GM12878 (cell line): Measurements from ENCODE around the gene NPRL2. TPM values are rescaled to one million over a fixed set of nuclear protein-coding genes. Genes with fewer than 3 reads are reported as not detected.

Source experiments
- ATAC-seq: fragments of 200-7000 bp; cut with Tn5 transposase; 3 replicates; pipeline ENCODE4 v1.9.1; 2020; ENCODE audit warnings: mild to moderate bottlenecking, moderate library complexity
- BruUV-seq: library from RNA; stranded (reverse); fragments of 400-500 nt; replicated peaks from 2 replicates; lab custom pipeline; 2021; lab: Mats Ljungman, UMichigan
- CTCF ChIA-PET: fragments of 300-600 bp; sonication (Branson Sonifier 250); formaldehyde crosslinking; extraction: SDS; loops from one replicate; lab custom pipeline; 2021; ENCODE audit warnings: inconsistent platforms; lab: Yijun Ruan, JAX
- POLR2A ChIA-PET: fragments of 350-600 bp; formaldehyde crosslinking; extraction: SDS; loops from one replicate; lab custom pipeline; 2021; ENCODE audit warnings: inconsistent platforms; lab: Charles Lee
- RAD21 ChIA-PET: fragments of 300-600 bp; sonication (Branson Sonifier 250); formaldehyde crosslinking; loops from one replicate; lab custom pipeline; 2023; ENCODE audit warnings: antibody characterized with exemption; ENCODE audit not compliant: unreplicated experiment; lab: Charles Lee
- SMC1A ChIA-PET: fragments of 300-600 bp; sonication (Branson Sonifier 250); formaldehyde crosslinking; loops from one replicate; lab custom pipeline; 2023; ENCODE audit not compliant: unreplicated experiment, uncharacterized antibody; lab: Charles Lee
- DNase-seq: peaks from one replicate; pipeline ENCODE4 v3.0.0-alpha.2; 2011; ENCODE audit warnings: low read depth, low spot score
- FAIRE-seq: peaks from 3 replicates; lab custom pipeline; 2011; peaks lifted over from hg19 to GRCh38; lab: Jason Lieb, UNC
- H2AFZ ChIP-seq: 2 replicates; pipeline ENCODE4 v1.6.0; 2011; ENCODE audit warnings: low read depth, low read length, control low read depth; ENCODE audit not compliant: control insufficient read depth
- H3K27ac ChIP-seq: 2 replicates; pipeline ENCODE4 v1.5.1; 2011; ENCODE audit warnings: control low read depth; ENCODE audit not compliant: control insufficient read depth, insufficient read depth
- H3K27me3 ChIP-seq, 2 experiments: replicated peaks in 1 of 2; 2 replicates each; pipeline versions ENCODE4 v1.6.0 to v1.6.1; 2011; ENCODE audit warnings: low read length in 1 of 2; ENCODE audit not compliant: control insufficient read depth in 2 of 2, insufficient read depth in 2 of 2
- H3K36me3 ChIP-seq, 2 experiments: 2 replicates each; pipeline ENCODE4 v1.5.1; 2011; ENCODE audit warnings: low read length in 1 of 2; ENCODE audit not compliant: control insufficient read depth in 2 of 2, insufficient read depth in 2 of 2
- H3K4me1 ChIP-seq: 2 replicates; pipeline ENCODE4 v1.6.1; 2011; ENCODE audit warnings: mild to moderate bottlenecking, low read length, moderate library complexity, mixed read lengths; ENCODE audit not compliant: control insufficient read depth, insufficient read depth
- H3K4me2 ChIP-seq: 2 replicates; pipeline ENCODE4 v1.6.0; 2011; ENCODE audit warnings: control low read depth; ENCODE audit not compliant: control insufficient read depth, insufficient read depth
- H3K4me3 ChIP-seq: fragments of 200-600 bp; sonication (generic); 2 replicates; pipeline ENCODE4 v1.5.1; 2016
- H3K79me2 ChIP-seq: 2 replicates; pipeline ENCODE4 v1.6.0; 2011; ENCODE audit warnings: low read length; ENCODE audit not compliant: control insufficient read depth, insufficient read depth
- H3K9ac ChIP-seq: 2 replicates; pipeline ENCODE4 v1.8.0; 2011; ENCODE audit warnings: low read length, control low read depth, mixed read lengths; ENCODE audit not compliant: control insufficient read depth, insufficient read depth
- H3K9me3 ChIP-seq: replicated peaks from 3 replicates; pipeline ENCODE4 v1.5.1; 2011; ENCODE audit warnings: mild to moderate bottlenecking, low read length; ENCODE audit not compliant: control insufficient read depth, insufficient read depth
- H4K20me1 ChIP-seq: 2 replicates; pipeline ENCODE4 v1.6.0; 2011; ENCODE audit not compliant: control insufficient read depth, insufficient read depth
- ATF7 ChIP-seq: fragments of 450-650 bp; IDR thresholded peaks from 2 replicates; pipeline ENCODE4 v1.6.1; 2016; ENCODE audit warnings: low read depth, mild to moderate bottlenecking
- GABPA ChIP-seq: IDR thresholded peaks from 2 replicates; pipeline ENCODE4 v1.6.1; 2014; ENCODE audit warnings: antibody characterized with exemption, low read depth, mild to moderate bottlenecking, inconsistent platforms
- LARP7 ChIP-seq: fragments of 450-650 bp; IDR thresholded peaks from 2 replicates; pipeline ENCODE4 v1.6.1; 2017; ENCODE audit warnings: mild to moderate bottlenecking
- PKNOX1 ChIP-seq: fragments of 450-650 bp; IDR thresholded peaks from 2 replicates; pipeline ENCODE4 v1.6.1; 2016; ENCODE audit warnings: mild to moderate bottlenecking
- RB1 ChIP-seq: fragments of 450-650 bp; formaldehyde crosslinking; IDR thresholded peaks from 2 replicates; pipeline ENCODE4 v1.6.1; 2017; ENCODE audit warnings: mild to moderate bottlenecking, borderline replicate concordance
- SIN3A ChIP-seq: IDR thresholded peaks from 2 replicates; pipeline ENCODE4 v1.6.1; 2012; ENCODE audit warnings: low read depth, low read length, improper control_type of control experiment
- SPI1 ChIP-seq: IDR thresholded peaks from 2 replicates; pipeline ENCODE4 v1.6.1; 2011; ENCODE audit warnings: low read depth, mild to moderate bottlenecking, low read length, moderate library complexity, borderline replicate concordance; ENCODE audit not compliant: insufficient read depth
- WGBS: methylation state at CpG from one replicate; pipeline ENCODE4 v1.1.6; 2016; ENCODE audit warnings: low lambda C conversion rate; ENCODE audit not compliant: insufficient replicate concordance, insufficient coverage; ENCODE audit errors: missing lambda C conversion rate; 5-methylcytosine and 5-hydroxymethylcytosine counted together
- in situ Hi-C: fragments of 300-500 bp; cut with MboI; formaldehyde crosslinking; loops from 9 replicates; pipeline ENCODE4 v1.14.3; 2018; ENCODE audit warnings: mixed read lengths
- intact Hi-C: fragments of 100-400 bp; cut with micrococcal nuclease; formaldehyde crosslinking; loops from one replicate; pipeline ENCODE4 v1.14.2; 2022; ENCODE audit not compliant: unreplicated experiment
- polyA plus RNA-seq, 11 experiments: library from polyadenylated mRNA; depleted of rRNA in 4 of 11; unstranded in 6 of 11; stranded (reverse) in 5 of 11; fragments of >200 nt; fragmentation: Nextera tagmentation in 4 of 11; fragmentation: Illumina TruSeq in 1 of 11; extraction: Ambion mirVana in 4 of 11; extraction: Trizol in 1 of 11; gene quantifications; 1 replicate in 1 of 11; 2 replicates in 10 of 11; pipeline versions ENCODE4 v1.2.1 to v1.2.3, GENCODE V29; 2011 to 2016; ENCODE audit warnings: inconsistent platforms in 2 of 11, missing spikeins in 2 of 11, low read depth in 1 of 11
- total RNA-seq, 4 experiments: library from RNA; depleted of rRNA in 3 of 4; stranded (reverse); fragments of >200 nt in 3 of 4; fragmentation: Illumina TruSeq in 1 of 4; extraction: Trizol in 1 of 4; gene quantifications; 2 replicates each; pipeline versions ENCODE4 v1.2.1 to v1.2.3, GENCODE V29; 2013 to 2021
- TF ChIP-seq, protein P1 (sequence below): fragments of 450-650 bp; IDR thresholded peaks from 2 replicates; pipeline ENCODE4 v1.6.1; 2018; ENCODE audit warnings: borderline replicate concordance, mild to moderate bottlenecking; ENCODE audit not compliant: partially characterized antibody

Gene NPRL2
- total and polyA plus RNA-seq, 10 of the 15 experiments (the other 5 are each of a cell fraction or from before 2014, with no cell fraction given): 17.8 to 54.2 (median 32.9) TPM

GRCh38 chr3:50299929-50300680 lies 50.5 kb downstream of the NPRL2 start:
- in situ Hi-C loops: no loop called here
- intact Hi-C loops: loop anchor here (1.0 to 5.0 kb wide), 2 partner anchors 21 to 37 kb away; no protein-coding TSS in a partner anchor
- Histone ChIP-seq H3K4me2 (peak overlapping the region; percentile 90), H3K4me3 (peak overlapping the region; percentile 79), H3K36me3 (no peaks in the 10 kb centered on the region), H3K27me3 (no peaks in the 10 kb centered on the region), H2AFZ (peak overlapping the region; percentile 73), H3K27ac (peak overlapping the region; percentile 68), H3K4me1 (peaks cover 4% of the 10 kb centered on the region), H3K79me2 (peaks cover 2% of the 10 kb centered on the region; the same call in 1 of the 2 replicates), H3K9ac (peak overlapping the region; percentile 64), H3K9me3 (no peaks in the 10 kb centered on the region), H4K20me1 (no peaks in the 10 kb centered on the region)
- ChIA-PET SMC1A (interaction anchor here (0.7 to 2.3 kb wide), 7 partner anchors 17 to 72 kb away, joined by 3 to 9 read pairs (median 3); no protein-coding TSS in a partner anchor), POLR2A (interaction anchor here (0.5 to 2.7 kb wide), 15 partner anchors 9 to 830 kb away, joined by 3 to 30 read pairs (median 5); partner anchors contain the start of genes CYB561D2, DAG1, NPRL2 and RASSF1), CTCF (interaction anchor here (0.7 to 3.5 kb wide), 12 partner anchors 18 to 242 kb away, joined by 3 to 22 read pairs (median 6); partner anchors contain the start of gene TUSC2), RAD21 (interaction anchor here (0.7 to 2.2 kb wide), 8 partner anchors 10 to 53 kb away, joined by 3 to 15 read pairs (median 6); partner anchors contain the start of genes CYB561D2, NPRL2 and TUSC2)
- TF ChIP-seq SPI1: peak; percentile 35; the same call in 1 of the 2 replicates
- TF ChIP-seq LARP7: no peak
- DNase-seq: no peak
- 51% methylated on average over 12 of the region's 12 CpGs for WGBS
- peak; percentile 35 for FAIRE-seq
- peak; percentile 21 for ATAC-seq
- TSS peak; percentile 91 for BruUV-seq

GRCh38 chr3:50299638-50299928 lies 51.0 kb downstream of the NPRL2 start:
- Histone ChIP-seq H3K9me3 (no peaks in the 10 kb centered on the region), H3K79me2 (peaks cover 2% of the 10 kb centered on the region; the same call in 1 of the 2 replicates), H3K4me2 (peak overlapping the region; percentile 90), H3K27me3 (no peaks in the 10 kb centered on the region), H3K4me3 (peak overlapping the region; percentile 79), H2AFZ (peak overlapping the region; percentile 73), H3K4me1 (peaks cover 4% of the 10 kb centered on the region), H3K9ac (peak overlapping the region; percentile 64), H3K27ac (peak overlapping the region; percentile 68), H3K36me3 (no peaks in the 10 kb centered on the region), H4K20me1 (no peaks in the 10 kb centered on the region)
- FAIRE-seq: no peak
- WGBS: under 1% methylated on average over 12 of the region's 12 CpGs
- ChIA-PET RAD21 (interaction anchor here (0.7 to 2.2 kb wide), 8 partner anchors 11 to 53 kb away, joined by 3 to 15 read pairs (median 6); partner anchors contain the start of genes CYB561D2, NPRL2 and TUSC2), SMC1A (interaction anchor here (0.7 to 2.3 kb wide), 7 partner anchors 17 to 72 kb away, joined by 3 to 9 read pairs (median 3); no protein-coding TSS in a partner anchor), CTCF (interaction anchor here (0.7 to 3.5 kb wide), 12 partner anchors 19 to 243 kb away, joined by 3 to 22 read pairs (median 5); partner anchors contain the start of gene TUSC2), POLR2A (interaction anchor here (0.5 to 2.7 kb wide), 15 partner anchors 9 to 829 kb away, joined by 3 to 30 read pairs (median 5); partner anchors contain the start of genes CYB561D2, DAG1, NPRL2 and RASSF1)
- intact Hi-C loops: loop anchor here (1.0 to 5.0 kb wide), 2 partner anchors 22 to 38 kb away; no protein-coding TSS in a partner anchor
- in situ Hi-C loops: no loop called here
- BruUV-seq: no TSS peak
- ATAC-seq: no peak
- no peak for DNase-seq
- TF ChIP-seq, protein P1, sequence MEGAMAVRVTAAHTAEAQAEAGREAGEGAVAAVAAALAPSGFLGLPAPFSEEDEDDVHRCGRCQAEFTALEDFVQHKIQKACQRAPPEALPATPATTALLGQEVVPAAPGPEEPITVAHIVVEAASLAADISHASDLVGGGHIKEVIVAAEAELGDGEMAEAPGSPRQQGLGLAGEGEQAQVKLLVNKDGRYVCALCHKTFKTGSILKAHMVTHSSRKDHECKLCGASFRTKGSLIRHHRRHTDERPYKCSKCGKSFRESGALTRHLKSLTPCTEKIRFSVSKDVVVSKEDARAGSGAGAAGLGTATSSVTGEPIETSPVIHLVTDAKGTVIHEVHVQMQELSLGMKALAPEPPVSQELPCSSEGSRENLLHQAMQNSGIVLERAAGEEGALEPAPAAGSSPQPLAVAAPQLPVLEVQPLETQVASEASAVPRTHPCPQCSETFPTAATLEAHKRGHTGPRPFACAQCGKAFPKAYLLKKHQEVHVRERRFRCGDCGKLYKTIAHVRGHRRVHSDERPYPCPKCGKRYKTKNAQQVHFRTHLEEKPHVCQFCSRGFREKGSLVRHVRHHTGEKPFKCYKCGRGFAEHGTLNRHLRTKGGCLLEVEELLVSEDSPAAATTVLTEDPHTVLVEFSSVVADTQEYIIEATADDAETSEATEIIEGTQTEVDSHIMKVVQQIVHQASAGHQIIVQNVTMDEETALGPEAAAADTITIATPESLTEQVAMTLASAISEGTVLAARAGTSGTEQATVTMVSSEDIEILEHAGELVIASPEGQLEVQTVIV: no peak
- TF ChIP-seq RB1 (peak; percentile 27; the same call in 1 of the 2 replicates), PKNOX1 (peak; percentile 78), ATF7 (0 out of 2 replicates have a peak, but pooled peaks have one; percentile 42), SIN3A (0 out of 2 replicates have a peak, but pooled peaks have one; percentile 19), SPI1 (0 out of 2 replicates have a peak, but pooled peaks have one; percentile 6), GABPA (no peak)
